Prostate gland (tissue), 1 donor: ENCODE results near the gene DPYSL5.

Experiments
- POLR2A ChIP-seq: fragments of 450-650 bp; IDR thresholded peaks from one replicate; pipeline ENCODE4 v1.6.1; 2016; ENCODE audit warnings: antibody characterized with exemption, mild to moderate bottlenecking
- POLR2AphosphoS5 ChIP-seq: sonication (generic); formaldehyde crosslinking; IDR thresholded peaks from one replicate; pipeline ENCODE4 v1.6.1; 2017; ENCODE audit warnings: antibody characterized with exemption

GRCh38 chr2:26884486-26884885, 36.6 kb downstream of the DPYSL5 start:
- TF ChIP-seq POLR2A = no peak
- no peak for TF ChIP-seq POLR2AphosphoS5
